ENCODE results near the gene TMEM214.

TMEM214 gene

GRCh38 chr2:27080603-27080936 is 47.8 kb downstream of the TMEM214 start:
- no peak for TF ChIP-seq FOXP2 (optimal IDR thresholded peaks at IDR 0.05; ENCODE audit: borderline replicate concordance, extremely low read depth, extremely low read length, insufficient read depth)

GRCh38 chr2:27081984-27082772 is 49.4 kb downstream of the TMEM214 start:
- TF ChIP-seq REST (IDR thresholded peaks at IDR 0.05; ENCODE audit: insufficient read depth in 1 of 2, low read depth in 2 of 2, low read length in 2 of 2) (no peak), TAF1 (IDR thresholded peaks at IDR 0.05; ENCODE audit: borderline replicate concordance, insufficient read depth, low read length) (no peak), SIN3A (IDR thresholded peaks at IDR 0.05; ENCODE audit: borderline replicate concordance, insufficient read depth, low read length) (no peak), POLR2AphosphoS5 (IDR thresholded peaks at IDR 0.05; ENCODE audit: low read depth, low read length) (no peak), FOXP2 (optimal IDR thresholded peaks at IDR 0.05; ENCODE audit: borderline replicate concordance, extremely low read depth, extremely low read length, insufficient read depth) (no peak)

- no peak for TF ChIP-seq SIN3A (IDR thresholded peaks at IDR 0.05; ENCODE audit: borderline replicate concordance, insufficient read depth, low read length)
- TF ChIP-seq TAF1 (IDR thresholded peaks at IDR 0.05; ENCODE audit: borderline replicate concordance, insufficient read depth, low read length): no peak
- TF ChIP-seq FOXP2 (optimal IDR thresholded peaks at IDR 0.05; ENCODE audit: borderline replicate concordance, extremely low read depth, extremely low read length, insufficient read depth): no peak
- TF ChIP-seq REST (IDR thresholded peaks at IDR 0.05; ENCODE audit: insufficient read depth in 1 of 2, low read depth in 2 of 2, low read length in 2 of 2): no peak
- TF ChIP-seq POLR2AphosphoS5 (IDR thresholded peaks at IDR 0.05; ENCODE audit: low read depth, low read length): no peak
Observed at GRCh38 chr2:27082773-27083409, 50.1 kb downstream of the TMEM214 start.

- no peak for TF ChIP-seq REST (IDR thresholded peaks at IDR 0.05; ENCODE audit: insufficient read depth in 1 of 2, low read depth in 2 of 2, low read length in 2 of 2)
- no peak for TF ChIP-seq SIN3A (IDR thresholded peaks at IDR 0.05; ENCODE audit: borderline replicate concordance, insufficient read depth, low read length)
- no peak for TF ChIP-seq TAF1 (IDR thresholded peaks at IDR 0.05; ENCODE audit: borderline replicate concordance, insufficient read depth, low read length)
- no peak; the same call in 1 of the 2 replicates for TF ChIP-seq POLR2AphosphoS5 (IDR thresholded peaks at IDR 0.05; ENCODE audit: low read depth, low read length)
- TF ChIP-seq FOXP2 (optimal IDR thresholded peaks at IDR 0.05; ENCODE audit: borderline replicate concordance, extremely low read depth, extremely low read length, insufficient read depth): no peak
Observed at GRCh38 chr2:27083410-27084296, 50.9 kb downstream of the TMEM214 start.

- TF ChIP-seq POLR2AphosphoS5 (IDR thresholded peaks at IDR 0.05; ENCODE audit: low read depth, low read length) (no peak), TAF1 (IDR thresholded peaks at IDR 0.05; ENCODE audit: borderline replicate concordance, insufficient read depth, low read length) (no peak), FOXP2 (optimal IDR thresholded peaks at IDR 0.05; ENCODE audit: borderline replicate concordance, extremely low read depth, extremely low read length, insufficient read depth) (no peak), SIN3A (IDR thresholded peaks at IDR 0.05; ENCODE audit: borderline replicate concordance, insufficient read depth, low read length) (no peak), REST (IDR thresholded peaks at IDR 0.05; ENCODE audit: insufficient read depth in 1 of 2, low read depth in 2 of 2, low read length in 2 of 2) (no peak)
Observed at GRCh38 chr2:27084297-27085061, 51.7 kb downstream of the TMEM214 start.

Data from PFSK-1 (cell line).